ENCODE data around the gene DDB1.

DDB1 gene

GRCh38 chr11:61293867-61294716, 38.8 kb downstream of the DDB1 start:
- peak; percentile 20 for DNase-seq

GRCh38 chr11:61292356-61292755, 40.5 kb downstream of the DDB1 start:
- no peak for DNase-seq

- no peak for DNase-seq
Measured at GRCh38 chr11:61290905-61291690, 41.8 kb downstream of the DDB1 start.

- no peak for DNase-seq
Measured at GRCh38 chr11:61287338-61287977, 45.4 kb downstream of the DDB1 start.

- DNase-seq: no peak
Measured at GRCh38 chr11:61283613-61284012, 49.3 kb downstream of the DDB1 start.

GRCh38 chr11:61281581-61282250, 51.2 kb downstream of the DDB1 start:
- no peak for DNase-seq

GRCh38 chr11:61280883-61281580, 51.9 kb downstream of the DDB1 start:
- no peak for DNase-seq

- DNase-seq: no peak
Measured at GRCh38 chr11:61279934-61280659, 52.8 kb downstream of the DDB1 start.

- DNase-seq: no peak
Measured at GRCh38 chr11:61278001-61278470, 54.9 kb downstream of the DDB1 start.

- DNase-seq: no peak
Measured at GRCh38 chr11:61277186-61278000, 55.5 kb downstream of the DDB1 start.

GRCh38 chr11:61275191-61275590, 57.7 kb downstream of the DDB1 start:
- no peak for DNase-seq

- no peak for DNase-seq
Measured at GRCh38 chr11:61274084-61274483, 58.8 kb downstream of the DDB1 start.

- peak; percentile 32 for DNase-seq
Measured at GRCh38 chr11:61273178-61274078, 59.5 kb downstream of the DDB1 start.

- DNase-seq: no peak
Measured at GRCh38 chr11:61272731-61273130, 60.2 kb downstream of the DDB1 start.

- DNase-seq: no peak
Measured at GRCh38 chr11:61270354-61271076, 62.4 kb downstream of the DDB1 start.

GRCh38 chr11:61268588-61269250, 64.2 kb downstream of the DDB1 start:
- DNase-seq: no peak

- no peak for DNase-seq
Measured at GRCh38 chr11:61267437-61267841, 65.5 kb downstream of the DDB1 start.

GRCh38 chr11:61266602-61267001, 66.3 kb downstream of the DDB1 start:
- no peak for DNase-seq

All from NCI-H1105 (cell line).